ENCODE data around the gene SPP1. TPM values are rescaled to one million over a fixed set of nuclear protein-coding genes. Genes with fewer than 3 reads are reported as not detected.

The SPP1 gene
- total RNA-seq, 2 donors from 2014 or later = 3.9 to 11.6 TPM

- Histone ChIP-seq H3K9me3 (no peaks in the 10 kb centered on the region), H3K27ac (no peak overlapping the region), H3K27me3 (no peaks in the 10 kb centered on the region), H3K9ac (ENCODE audit: low read depth in 2 of 2, low read length in 2 of 2) (no peak overlapping the region), H3K4me1 (no peaks in the 10 kb centered on the region), H3K36me3 (no peaks in the 10 kb centered on the region), H3K4me3 (no peak overlapping the region)
- intact Hi-C loops (cut with DNase I) = no loop called here
- TF ChIP-seq CTCF (IDR thresholded peaks at IDR 0.05) = no peak
- DNase-seq = no peak
Observed at GRCh38 chr4:88029556-88029955, 54.0 kb downstream of the SPP1 start.

GRCh38 chr4:88030565-88031310 is 55.2 kb downstream of the SPP1 start:
- Histone ChIP-seq H3K27me3 (no peaks in the 10 kb centered on the region), H3K9me3 (no peaks in the 10 kb centered on the region), H3K27ac (no peak overlapping the region), H3K4me3 (no peak overlapping the region), H3K4me1 (no peaks in the 10 kb centered on the region), H3K9ac (ENCODE audit: low read depth in 2 of 2, low read length in 2 of 2) (no peak overlapping the region), H3K36me3 (no peaks in the 10 kb centered on the region)
- DNase-seq = no peak
- TF ChIP-seq CTCF (IDR thresholded peaks at IDR 0.05) = no peak
- intact Hi-C loops (cut with DNase I) = loop anchor here (5.0 to 10.0 kb wide), 2 partner anchors 182 to 424 kb away; partner anchors contain the start of gene HERC5

Other genes with a start within 250 kb of the SPP1 start
- not detected for gene IBSP, start 176.2 kb upstream of the SPP1 start, total RNA-seq
- not detected for gene MEPE, start 142.7 kb upstream of the SPP1 start, total RNA-seq
- 1 to 10 TPM; 5.9 to 9.2 TPM for gene PKD2, start 31.9 kb downstream of the SPP1 start, total RNA-seq
- 10 to 100 TPM in 1 of 2 donors, 1 to 10 TPM in 1; 7.5 to 18.8 TPM for gene ABCG2, start 182.9 kb downstream of the SPP1 start, total RNA-seq